Left ventricle myocardium superior (tissue), 1 donor: ENCODE results near the gene OLIG3. TPM values are rescaled to one million over a fixed set of nuclear protein-coding genes. Genes with fewer than 3 reads are reported as not detected.

ENCODE experiments used
- ATAC-seq: fragments of 200-7000 bp; cut with Tn5 transposase; one replicate; pipeline ENCODE4 v1.9.1; 2020; ENCODE audit warnings: mild to moderate bottlenecking, moderate library complexity
- DNase-seq: peaks from one replicate; pipeline ENCODE4 v3.0.0-alpha.2; 2020
- intact Hi-C: fragments of 100-400 bp; cut with micrococcal nuclease; formaldehyde crosslinking; loops from one replicate; pipeline ENCODE4 v1.11.0; 2022
- long read RNA-seq: library from polyadenylated mRNA; unstranded; transcript quantifications from one replicate; pipeline ENCODE4 v2.0.0, GENCODE V29; 2021
- total RNA-seq: library from RNA; stranded (reverse); fragmentation: NEBNext Ultra II Directional; extraction: Animal tissue kit (Norgen Biotek cat#: 25700); gene quantifications from one replicate; pipeline ENCODE4 v1.2.1, GENCODE V29; 2021
- donor health status: DM: no; HTN: yes; CAD: no; lungs with severe emphysema.

The OLIG3 gene
- total RNA-seq, result not detected
- long read RNA-seq, result 0 reads

DNA sequence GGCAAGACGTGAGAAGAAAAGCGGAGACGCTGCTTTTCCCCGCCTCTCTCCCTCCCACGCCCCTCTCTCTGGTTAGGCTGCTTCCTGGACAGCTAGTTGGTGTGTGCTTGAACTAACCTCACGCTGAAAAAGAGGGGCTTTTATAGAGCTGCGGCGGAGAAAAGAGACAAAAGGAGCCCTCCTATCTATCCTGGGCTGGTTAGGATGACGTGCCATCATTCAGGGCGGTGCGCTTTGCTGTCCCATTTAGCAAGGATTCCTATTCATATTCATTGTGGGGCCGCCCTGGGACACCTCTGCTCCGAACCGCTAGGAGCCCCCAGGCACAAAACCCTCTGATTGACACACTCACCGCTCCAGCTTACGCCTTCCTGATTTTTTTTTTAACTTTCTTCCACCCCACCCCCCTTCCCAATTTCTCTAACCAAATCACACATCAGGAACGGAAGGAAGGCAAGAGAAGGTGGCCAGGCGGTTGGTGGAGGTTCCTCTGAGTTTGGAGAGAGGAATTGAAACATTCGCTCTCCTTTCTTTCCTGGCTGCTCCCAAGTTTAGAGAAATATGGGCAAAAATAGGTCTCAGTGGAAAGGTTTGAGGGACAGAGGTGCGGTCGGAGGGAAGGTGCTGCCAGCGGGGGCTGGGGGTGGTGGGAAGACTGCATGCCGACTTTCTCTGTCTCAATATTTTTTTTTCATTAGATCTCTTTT lies at the start of gene OLIG3:
Gene OLIG3 (minus strand): TSS at position 114 of the 707 bp plus-strand sequence. CDS start 224 bp downstream, outside the sequence.
- intact Hi-C loops, result no loop called here
- DNase-seq, result no peak
- ATAC-seq, result no peak

DNA sequence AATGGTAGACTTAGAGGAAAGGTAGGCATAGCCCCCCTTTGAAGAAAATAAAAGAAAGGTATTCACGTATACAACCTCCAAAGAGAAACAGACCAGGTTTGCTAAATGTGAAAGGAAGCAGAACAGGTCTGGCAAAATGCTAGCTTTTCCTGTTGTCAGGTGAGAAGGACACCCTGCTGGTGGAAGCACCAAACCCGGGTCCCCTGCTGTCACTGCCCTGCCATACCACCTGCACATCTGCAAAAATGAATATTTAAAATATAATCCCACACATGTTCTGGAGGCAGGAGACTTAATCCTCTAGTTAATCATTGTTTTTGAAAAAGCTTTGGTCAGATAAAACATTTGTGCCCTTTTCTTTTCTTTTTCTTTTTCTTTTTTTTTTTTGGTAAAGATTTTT lies 48.9 kb upstream of the OLIG3 start:
- intact Hi-C loops, result no loop called here
- ATAC-seq (no peak), DNase-seq (no peak)

DNA sequence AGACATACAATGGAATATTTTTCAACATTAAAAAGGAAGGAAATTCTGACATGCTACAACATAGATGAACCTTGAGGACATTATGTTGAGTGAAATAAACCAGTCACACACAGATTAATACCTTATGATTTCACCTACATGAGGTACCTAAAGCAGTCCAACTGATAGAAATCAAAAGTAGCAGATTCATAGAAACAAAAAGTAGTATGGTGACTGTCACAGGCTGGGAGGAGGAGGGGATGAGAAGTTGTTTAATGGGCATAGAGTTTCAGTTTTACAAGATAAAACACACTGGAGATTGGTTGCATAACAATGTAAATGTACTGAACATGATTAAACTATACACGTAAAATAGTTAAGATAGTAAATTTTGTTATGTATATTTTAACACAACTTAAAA lies 48.5 kb upstream of the OLIG3 start:
- DNase-seq, result no peak
- intact Hi-C loops, result no loop called here
- ATAC-seq, result no peak

DNA sequence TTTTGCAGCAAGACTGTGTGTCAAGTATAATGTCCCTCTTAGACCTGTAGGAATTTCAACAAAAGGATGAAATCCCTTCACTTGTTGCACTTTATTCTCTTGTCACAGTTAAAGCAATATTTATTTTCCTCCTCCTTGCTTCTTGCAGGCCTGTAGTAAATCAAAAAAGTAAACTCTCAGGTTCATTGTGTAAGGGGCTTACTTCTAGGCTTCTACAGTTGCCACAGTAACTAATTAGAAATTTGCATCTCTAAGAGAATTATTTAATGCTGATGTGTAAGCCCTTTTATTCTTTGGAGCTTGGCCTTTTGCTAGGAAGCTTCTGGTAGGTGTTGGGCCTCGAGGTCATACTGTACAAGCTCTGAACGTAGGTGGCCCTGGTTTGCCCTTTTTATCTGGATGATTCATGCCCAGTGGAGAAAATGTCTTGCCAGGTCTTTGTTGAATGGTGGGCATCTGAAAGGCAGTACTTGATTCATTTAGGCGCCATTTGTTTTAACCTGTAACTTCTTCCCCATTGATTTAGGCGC lies 47.4 kb upstream of the OLIG3 start:
- no peak for DNase-seq
- no peak for ATAC-seq
- intact Hi-C loops, result no loop called here

DNA sequence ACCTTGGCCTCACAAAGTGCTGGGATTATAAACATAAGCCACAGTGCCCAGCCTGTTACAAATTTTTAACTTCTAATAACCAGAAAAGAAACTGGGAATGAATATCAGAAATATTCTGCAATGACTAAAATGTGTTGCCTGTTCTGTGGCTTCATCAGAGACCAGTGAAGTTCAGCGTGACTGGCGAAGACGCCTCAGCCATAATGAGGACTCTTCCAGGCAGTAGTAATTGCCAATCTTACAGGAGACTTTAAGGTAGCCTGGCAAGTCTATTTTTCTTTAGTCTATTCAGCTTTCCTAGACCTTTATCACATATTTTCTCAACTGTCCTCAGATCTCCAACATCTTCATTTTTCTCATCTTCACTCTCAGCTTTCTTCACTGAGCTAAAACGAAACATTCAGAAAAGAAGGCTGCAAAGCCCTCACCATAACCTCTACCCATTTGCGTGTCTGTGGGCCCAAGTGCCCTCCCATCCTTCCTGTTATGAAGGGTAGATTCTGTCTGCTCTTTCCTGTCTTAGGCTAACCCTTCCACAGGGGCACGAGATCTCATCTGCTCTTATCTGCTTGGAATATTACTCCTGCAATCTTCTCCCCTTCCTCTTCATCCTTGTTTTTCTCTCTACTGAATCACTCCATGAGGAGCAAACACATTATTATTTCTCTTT lies 42.0 kb upstream of the OLIG3 start:
- no peak for DNase-seq
- intact Hi-C loops, result no loop called here
- no peak for ATAC-seq

DNA sequence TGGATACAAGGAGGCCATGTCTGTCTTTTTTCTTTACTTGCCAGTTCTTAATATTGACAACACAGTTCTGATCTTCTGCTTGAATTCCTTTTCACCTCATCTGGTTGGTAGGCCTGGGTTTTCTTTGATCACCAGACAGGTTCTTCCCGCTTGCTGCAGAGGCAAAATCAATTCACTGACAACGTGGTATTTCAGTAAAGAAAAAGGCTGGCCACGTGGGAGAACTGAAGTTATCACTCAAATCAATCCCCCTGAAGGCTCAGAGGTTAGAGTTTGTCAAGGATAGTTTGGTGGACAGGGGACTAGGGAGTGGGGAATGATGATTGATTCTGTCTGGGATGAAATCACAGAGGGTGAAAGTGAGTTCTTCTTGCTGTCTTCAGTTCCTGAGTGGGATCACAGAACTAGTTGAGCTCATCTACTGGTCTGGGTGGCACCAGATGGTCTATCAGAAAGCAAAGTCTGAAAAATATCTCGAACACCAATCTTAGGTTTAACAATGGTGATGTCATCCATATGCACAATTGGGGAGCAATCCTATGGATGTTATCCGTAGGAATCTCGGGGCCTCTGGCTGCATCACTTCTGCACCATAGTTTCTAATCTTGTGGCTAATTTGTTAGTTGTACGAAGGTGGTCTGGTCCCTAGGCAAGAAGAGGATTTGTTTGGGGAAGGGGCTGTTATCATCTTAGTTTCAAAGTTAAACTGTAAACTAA lies 37.3 kb upstream of the OLIG3 start:
- DNase-seq, result no peak
- intact Hi-C loops, result no loop called here
- ATAC-seq, result no peak

DNA sequence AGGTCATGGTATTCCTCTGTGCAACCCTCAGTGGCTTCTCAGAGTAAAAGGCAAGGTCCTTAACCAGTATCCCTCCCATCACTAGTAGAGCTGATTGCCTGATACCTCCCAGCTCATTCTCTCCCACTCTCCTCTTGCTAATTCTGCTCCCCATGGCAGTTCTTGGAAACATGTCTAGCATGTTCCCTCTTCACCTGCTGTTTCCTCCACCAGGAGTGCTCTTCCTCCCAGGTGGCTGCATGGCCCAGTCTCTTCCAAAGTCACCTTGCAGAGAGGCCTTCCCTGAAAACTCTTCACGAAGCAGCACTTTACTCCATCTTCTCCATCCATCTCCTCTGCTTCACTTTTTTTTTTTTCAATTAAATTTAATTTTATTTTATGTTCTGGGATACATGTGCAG lies 36.2 kb upstream of the OLIG3 start:
- ATAC-seq (no peak), DNase-seq (no peak)
- intact Hi-C loops, result no loop called here

DNA sequence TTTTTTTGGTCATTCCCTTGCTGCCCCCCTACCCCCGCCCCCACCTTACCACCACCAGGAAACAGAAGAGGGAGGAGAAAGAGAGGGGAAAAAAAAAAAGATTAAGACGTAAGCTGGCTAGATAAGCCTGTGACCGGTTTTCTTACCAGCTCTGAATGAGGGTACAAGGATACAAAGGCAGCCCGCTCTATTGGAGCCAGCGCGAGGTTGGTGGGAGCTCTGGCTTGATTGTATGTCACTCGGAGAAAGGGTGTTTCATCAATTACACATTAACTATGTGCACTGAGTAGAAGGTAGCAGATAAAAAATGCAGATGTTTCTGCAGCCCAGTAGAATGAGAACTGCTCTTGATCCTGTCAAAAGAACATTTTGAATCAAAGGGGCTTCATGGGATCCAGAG lies 28.6 kb upstream of the OLIG3 start:
- no peak for ATAC-seq
- intact Hi-C loops, result no loop called here

DNA sequence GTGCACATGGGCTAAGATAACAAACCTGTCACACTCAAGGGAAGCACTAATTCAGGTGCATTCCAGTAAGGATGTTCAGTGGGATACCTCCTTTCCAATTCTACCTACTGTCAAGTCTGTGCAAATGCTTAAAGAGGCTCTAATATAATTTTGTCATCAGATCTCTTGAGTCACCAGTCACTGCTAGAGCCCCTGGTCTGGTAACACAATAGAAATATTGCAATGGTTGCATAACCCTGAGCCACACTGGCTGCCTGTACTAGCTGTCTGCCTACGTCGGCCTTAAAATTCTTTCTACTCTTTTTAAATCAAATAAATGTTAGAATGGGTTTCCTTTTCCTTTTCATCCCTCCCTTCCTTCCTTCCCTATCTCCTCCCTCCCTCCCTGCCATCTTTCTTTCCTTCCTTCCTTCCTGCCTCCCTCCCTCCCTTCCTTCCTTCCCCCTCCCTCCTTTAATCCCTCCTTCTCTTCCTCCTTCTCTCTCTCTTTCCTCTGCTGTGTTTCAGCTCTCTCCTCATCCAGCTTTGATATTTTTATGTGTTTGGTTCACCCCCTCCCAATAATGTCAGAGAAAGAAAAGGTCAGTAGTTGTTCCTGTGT lies 28.1 kb upstream of the OLIG3 start:
- DNase-seq (no peak), ATAC-seq (no peak)
- intact Hi-C loops, result no loop called here

More for the DNA sequence above, 28.6 kb upstream of the OLIG3 start:
- no peak for DNase-seq

DNA sequence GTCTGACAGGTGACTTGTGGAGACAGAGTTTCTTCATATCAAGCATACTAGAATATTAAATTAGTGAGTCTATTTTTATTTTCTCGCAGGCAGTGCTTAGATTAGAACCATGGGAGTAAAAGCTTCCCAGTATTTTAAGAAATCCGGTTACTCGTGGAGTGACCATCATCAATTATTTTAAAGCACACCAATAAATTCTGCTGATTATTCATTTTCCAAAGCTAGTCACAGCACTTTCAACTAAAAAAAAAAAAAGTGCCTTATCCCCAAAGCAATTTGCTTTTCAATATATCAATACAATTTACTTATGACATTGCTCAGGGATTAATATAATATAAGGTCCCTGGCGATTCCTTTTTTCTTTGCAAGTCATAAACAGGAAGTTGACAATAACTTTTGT lies 26.3 kb upstream of the OLIG3 start:
- intact Hi-C loops, result no loop called here
- ATAC-seq, result no peak

DNA sequence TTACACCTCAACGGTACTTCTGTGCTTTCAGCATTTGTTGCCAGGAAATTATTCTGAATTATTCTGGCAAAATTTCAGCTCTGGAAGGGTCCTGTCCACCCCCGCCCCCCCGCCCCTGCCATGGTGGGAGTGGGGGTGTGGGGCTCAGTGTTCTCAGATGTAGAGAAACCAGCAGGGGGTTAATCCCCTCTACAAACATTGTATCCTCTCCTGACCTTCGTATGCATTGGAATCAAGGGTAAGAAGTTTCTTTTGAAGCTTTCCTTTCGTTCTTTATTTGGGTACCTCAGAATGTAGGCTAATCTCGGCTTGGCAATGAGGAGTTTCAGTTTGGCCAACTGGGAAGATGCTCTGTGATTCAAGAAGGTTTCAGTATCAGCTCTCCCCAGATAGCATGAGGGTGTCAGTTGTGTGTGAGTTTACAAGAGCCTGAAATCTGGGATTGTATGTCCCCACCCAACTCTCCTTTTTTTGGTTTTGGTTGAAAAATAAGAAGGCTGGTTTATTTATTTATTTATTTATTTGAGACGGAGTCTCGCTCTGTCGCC lies 25.5 kb upstream of the OLIG3 start:
- no peak for DNase-seq
- intact Hi-C loops, result no loop called here
- ATAC-seq, result no peak

More for the DNA sequence above, 26.3 kb upstream of the OLIG3 start:
- no peak for DNase-seq

DNA sequence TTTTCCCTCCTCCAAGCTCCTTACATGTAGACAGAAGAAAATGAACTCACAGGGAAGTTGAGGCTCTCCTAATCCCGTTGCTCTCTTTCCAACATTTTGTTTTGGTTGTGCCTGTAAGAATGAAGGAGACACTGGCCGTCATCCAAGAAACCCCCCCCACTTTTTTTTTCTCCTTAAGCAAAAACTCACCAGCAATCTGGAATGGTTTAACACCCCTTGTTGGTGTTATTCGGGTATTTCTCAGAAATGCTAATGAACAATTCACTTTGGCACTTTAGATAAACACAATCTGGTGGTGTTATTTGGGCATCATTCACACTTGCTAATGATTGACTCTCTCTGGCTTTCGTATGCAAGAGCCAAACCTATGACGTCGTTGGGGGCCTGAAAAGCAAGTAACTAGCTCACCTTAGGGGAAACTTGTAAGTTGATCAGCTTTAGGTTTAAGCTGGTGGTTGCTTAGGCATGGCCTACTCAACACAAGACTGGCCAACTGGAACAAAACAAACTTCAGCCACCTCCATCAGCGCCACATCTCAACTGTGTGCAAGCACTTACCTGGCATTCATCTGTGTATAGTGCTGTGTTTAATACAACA lies 24.3 kb upstream of the OLIG3 start:
- DNase-seq, result no peak
- intact Hi-C loops, result no loop called here
- no peak for ATAC-seq

DNA sequence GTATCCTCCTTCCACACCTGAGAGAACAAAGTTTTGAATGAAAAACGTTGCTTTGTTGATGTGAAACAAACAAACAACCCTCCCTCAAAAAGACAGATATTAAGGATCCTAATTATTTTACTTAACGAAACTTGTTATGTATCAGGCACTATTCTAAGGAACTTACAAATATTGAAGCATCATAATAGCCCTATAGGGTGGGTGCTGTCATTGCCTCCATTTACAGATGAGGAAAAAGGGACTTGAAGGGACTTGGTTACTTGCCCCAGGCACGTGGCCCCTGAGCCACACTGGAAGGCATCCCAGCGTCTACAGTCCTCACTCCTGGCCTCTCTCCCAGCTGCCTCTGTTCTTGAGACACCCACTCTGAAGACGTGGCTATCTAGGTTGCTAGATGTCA lies 20.2 kb upstream of the OLIG3 start:
- intact Hi-C loops, result no loop called here
- DNase-seq, result no peak

DNA sequence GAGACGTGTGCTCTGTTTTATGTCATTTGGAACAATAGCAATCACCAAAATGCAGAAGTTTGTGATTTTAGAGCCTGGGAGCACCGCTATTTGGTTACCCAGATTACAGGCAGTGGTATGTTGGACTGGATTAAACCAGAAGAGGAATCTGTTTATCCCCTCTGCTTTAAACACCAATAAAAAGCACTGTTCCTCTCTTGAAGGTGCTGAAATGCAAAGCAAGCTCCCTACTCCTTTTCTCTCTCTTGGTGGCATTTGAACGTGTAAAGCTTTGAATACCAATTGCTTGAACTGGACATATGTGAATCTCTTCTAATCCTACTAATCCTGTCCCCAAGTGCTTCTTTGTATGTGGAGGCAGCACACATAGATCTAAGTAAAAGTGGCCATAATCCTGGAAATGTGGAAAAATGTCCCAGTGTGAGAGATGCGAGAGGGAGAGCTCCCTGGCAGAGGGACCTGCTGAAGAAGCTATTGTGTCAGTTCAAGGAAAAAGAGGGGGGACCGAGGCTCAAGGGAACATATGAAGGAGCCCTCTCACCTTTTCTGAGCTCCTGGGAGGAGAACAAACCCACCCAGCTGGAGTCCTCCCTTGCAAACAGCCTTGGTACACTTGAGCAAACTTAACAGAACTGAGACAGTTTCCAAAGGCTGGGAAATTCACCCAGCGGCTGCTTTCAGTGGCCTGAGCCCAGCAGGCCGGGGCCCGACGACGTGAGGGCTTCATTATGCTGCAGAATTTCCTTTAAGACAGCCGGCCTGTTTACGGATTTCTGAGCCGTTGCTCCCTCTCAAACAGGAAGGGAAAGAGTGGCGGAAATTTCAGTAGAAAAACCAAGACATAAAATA lies 18.8 kb upstream of the OLIG3 start:
- ATAC-seq (no peak), DNase-seq (no peak)
- intact Hi-C loops, result no loop called here

More for the DNA sequence above, 20.2 kb upstream of the OLIG3 start:
- ATAC-seq, result no peak

DNA sequence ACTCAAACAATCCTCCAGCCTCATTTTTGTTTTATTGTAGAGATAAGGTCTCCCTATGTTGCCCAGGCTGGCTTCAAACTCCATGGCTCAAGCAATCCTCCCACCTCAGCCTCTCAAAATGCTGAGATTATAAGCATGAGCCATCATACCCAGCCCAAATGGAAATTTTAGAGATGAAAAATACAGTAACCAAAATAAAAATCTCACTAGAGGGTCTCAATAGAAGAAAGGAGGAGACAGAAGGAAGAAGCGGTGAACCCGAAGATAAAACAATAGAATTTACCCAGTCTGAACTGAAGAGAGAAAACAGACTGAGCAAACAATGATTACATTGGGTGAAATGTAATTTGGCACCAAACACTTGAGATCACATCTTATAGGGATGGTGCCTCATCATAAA lies 16.7 kb upstream of the OLIG3 start:
- DNase-seq (no peak), ATAC-seq (no peak)
- intact Hi-C loops, result no loop called here

DNA sequence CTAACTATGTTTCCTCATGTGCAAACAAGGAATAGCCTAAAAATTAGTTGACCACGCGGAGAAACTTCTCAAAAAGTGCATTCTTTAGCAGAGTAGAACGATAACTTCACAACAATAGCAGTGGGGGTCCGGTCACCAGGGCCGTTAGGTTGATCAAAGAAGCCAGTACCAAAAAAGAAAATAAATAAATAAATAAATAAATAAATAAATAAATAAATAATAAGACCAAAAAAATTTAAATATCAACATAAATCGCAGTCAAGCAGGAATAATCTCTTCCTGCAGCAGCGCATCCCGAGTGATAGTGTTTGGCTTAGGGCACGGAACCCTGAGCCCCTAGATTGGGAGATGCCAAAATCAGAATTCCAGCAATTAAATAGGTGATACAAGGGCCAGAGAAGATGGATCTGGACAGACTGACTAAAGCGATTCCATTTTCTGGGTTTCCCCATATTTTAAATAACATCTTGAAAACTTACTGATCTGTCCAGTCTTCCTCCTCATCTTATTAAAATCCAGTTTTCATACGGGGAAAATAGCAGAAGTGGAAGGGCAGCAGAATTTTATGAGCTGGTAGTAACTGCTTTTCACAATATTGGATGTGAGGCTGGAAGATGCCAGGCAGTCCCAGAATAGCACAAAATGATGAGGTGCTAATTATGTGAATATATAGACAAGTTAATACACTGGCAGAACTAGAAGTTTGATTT lies 4.4 kb upstream of the OLIG3 start:
- ATAC-seq, result no peak
- no peak for DNase-seq
- intact Hi-C loops, result no loop called here

DNA sequence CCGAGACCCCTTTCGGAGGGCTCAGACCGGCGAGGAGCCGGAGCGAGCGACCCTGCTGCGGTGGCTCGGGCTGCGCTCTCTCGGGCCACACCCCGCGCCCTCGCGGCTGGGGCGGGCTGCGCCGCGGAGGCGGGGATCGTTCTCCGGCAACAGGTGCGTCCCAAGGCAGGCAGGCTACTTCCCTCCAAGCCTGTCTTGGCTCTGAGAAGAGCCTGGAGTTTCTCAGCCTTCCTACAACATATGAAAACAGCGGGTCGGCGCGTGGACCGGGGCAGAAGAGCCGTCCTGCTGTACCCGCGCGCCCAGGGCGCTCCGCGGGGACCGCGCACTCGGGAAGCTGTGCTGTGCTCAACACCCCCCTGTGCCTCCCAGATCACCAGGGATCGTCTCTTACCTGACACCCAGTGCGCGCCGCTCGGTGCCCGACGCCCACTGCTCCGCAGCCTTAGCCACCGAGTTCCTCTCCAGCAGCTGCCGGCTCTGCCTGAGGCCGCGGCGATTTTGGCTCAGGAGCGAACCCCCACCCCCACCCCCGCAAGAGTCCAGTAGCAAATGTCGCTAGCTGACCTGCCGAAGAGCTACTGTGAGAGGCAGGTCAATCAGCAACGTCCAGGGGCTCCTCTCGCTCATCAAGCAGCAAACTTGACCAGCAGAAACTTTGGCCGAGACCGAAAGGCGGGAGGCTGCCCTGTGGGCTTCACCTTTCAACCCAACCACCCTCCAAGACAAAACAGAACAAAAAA lies 3.7 kb upstream of the OLIG3 start:
- no peak for ATAC-seq

More for the DNA sequence above, 3.7 kb upstream of the OLIG3 start:
- intact Hi-C loops, result no loop called here
- no peak for DNase-seq
